HCT116 (cell line): Measurements from ENCODE around the gene SYP. TPM values are rescaled to one million over a fixed set of nuclear protein-coding genes. Genes with fewer than 3 reads are reported as not detected.

Experiments
- ATAC-seq: fragments of 200-7000 bp; cut with Tn5 transposase; 2 replicates; pipeline ENCODE4 v1.9.1; 2020; ENCODE audit warnings: mild to moderate bottlenecking, moderate library complexity
- BruUV-seq: library from RNA; stranded (reverse); fragments of 400-500 nt; replicated peaks from 2 replicates; lab custom pipeline; 2021; lab: Mats Ljungman, UMichigan
- CTCF ChIA-PET: fragments of 300-600 bp; sonication (Branson Sonifier 250); formaldehyde crosslinking; loops from one replicate; lab custom pipeline; 2021; ENCODE audit warnings: antibody characterized with exemption; lab: Charles Lee
- POLR2A ChIA-PET: fragments of 300-600, 350-600 bp; sonication (Branson Sonifier 250); formaldehyde crosslinking; loops from one replicate; lab custom pipeline; 2021; ENCODE audit warnings: antibody characterized with exemption; lab: Charles Lee
- RAD21 ChIA-PET, 2 experiments: fragments of 300-600 bp; sonication (Branson Sonifier 250); formaldehyde crosslinking; loops; one replicate each; lab custom pipeline; 2023; ENCODE audit warnings: low total read pairs in 2 of 2; ENCODE audit not compliant: uncharacterized antibody in 2 of 2, unreplicated experiment in 2 of 2, low non-redundant PET in 1 of 2; lab: Charles Lee
- DNase-seq: peaks from one replicate; pipeline ENCODE4 v3.0.0-alpha.2; 2010; ENCODE audit warnings: low read depth, low spot score
- H2AFZ ChIP-seq: fragments of 200-600 bp; shearing (Covaris generic), sonication (generic); 2 replicates; pipeline ENCODE4 v1.6.1; 2017; ENCODE audit warnings: low read depth, mixed run types, mixed read lengths, antibody characterized with exemption, low read length; ENCODE audit not compliant: poor library complexity, severe bottlenecking
- H3K27ac ChIP-seq: 2 replicates; pipeline ENCODE4 v1.5.1; 2012; ENCODE audit warnings: low read depth, low read length
- H3K27me3 ChIP-seq: fragments of 200-600 bp; sonication (generic); 2 replicates; pipeline ENCODE4 v1.6.1; 2016; ENCODE audit warnings: mixed run types, low read length, mixed read lengths; ENCODE audit not compliant: insufficient read depth
- H3K36me3 ChIP-seq, 2 experiments: fragments of 200-500 bp in 1 of 2; fragments of 200-600 bp in 1 of 2; sonication (Bioruptor generic) in 1 of 2; sonication (generic) in 1 of 2; 2 replicates each; pipeline versions ENCODE4 v1.5.1 to v1.6.1; 2014 to 2016; ENCODE audit warnings: low read length in 2 of 2, inconsistent platforms in 1 of 2, mixed read lengths in 1 of 2, mixed run types in 1 of 2; ENCODE audit not compliant: insufficient read depth in 2 of 2, control insufficient read depth in 1 of 2
- H3K4me1 ChIP-seq, 2 experiments: fragments of 200-600 bp in 1 of 2; sonication (generic) in 1 of 2; 2 replicates each; pipeline versions ENCODE4 v1.5.1 to v1.6.1; 2012 to 2017; ENCODE audit warnings: low read length in 2 of 2, inconsistent platforms in 1 of 2, mild to moderate bottlenecking in 1 of 2, mixed read lengths in 1 of 2, mixed run types in 1 of 2, moderate library complexity in 1 of 2; ENCODE audit not compliant: insufficient read depth in 2 of 2, control insufficient read depth in 1 of 2
- H3K4me2 ChIP-seq: fragments of 200-600 bp; sonication (generic); 2 replicates; pipeline ENCODE4 v1.6.1; 2017; ENCODE audit warnings: mixed run types, low read length, mixed read lengths
- H3K4me3 ChIP-seq, 2 experiments: fragments of 200-600 bp in 1 of 2; sonication (generic) in 1 of 2; replicated peaks in 1 of 2; 2 replicates each; pipeline ENCODE4 v1.5.1; 2011 to 2016; ENCODE audit warnings: low read length in 2 of 2, control low read depth in 1 of 2, low read depth in 1 of 2, mild to moderate bottlenecking in 1 of 2, mixed read lengths in 1 of 2, mixed run types in 1 of 2
- H3K79me2 ChIP-seq: fragments of 200-600 bp; sonication (generic); 2 replicates; pipeline ENCODE4 v1.6.1; 2017; ENCODE audit warnings: mild to moderate bottlenecking, mixed run types, low read length, moderate library complexity, mixed read lengths; ENCODE audit not compliant: insufficient read depth
- H3K9ac ChIP-seq: fragments of 200-600 bp; sonication (generic); 2 replicates; pipeline ENCODE4 v1.6.1; 2016; ENCODE audit warnings: low read length, mixed read lengths
- H3K9me2 ChIP-seq: fragments of 200-600 bp; sonication (generic), shearing (Covaris generic); 2 replicates; pipeline ENCODE4 v1.6.1; 2017; ENCODE audit warnings: mixed run types, mild to moderate bottlenecking, moderate library complexity; ENCODE audit not compliant: insufficient read depth
- H3K9me3 ChIP-seq, 2 experiments: fragments of 200-500 bp in 1 of 2; fragments of 200-600 bp in 1 of 2; sonication (Bioruptor generic) in 1 of 2; sonication (generic) in 1 of 2; 2 replicates each; pipeline ENCODE4 v1.6.1; 2014 to 2017; ENCODE audit warnings: low read length in 2 of 2, mixed read lengths in 2 of 2, inconsistent platforms in 1 of 2, low read depth in 1 of 2, mild to moderate bottlenecking in 1 of 2, mixed run types in 1 of 2, moderate library complexity in 1 of 2; ENCODE audit not compliant: control insufficient read depth in 1 of 2, insufficient read depth in 1 of 2
- H4K20me1 ChIP-seq: fragments of 200-600 bp; sonication (generic), shearing (Covaris generic); 2 replicates; pipeline ENCODE4 v1.6.1; 2017; ENCODE audit warnings: mixed run types, mild to moderate bottlenecking, moderate library complexity; ENCODE audit not compliant: insufficient read depth
- ATF3 ChIP-seq: IDR thresholded peaks from 2 replicates; pipeline ENCODE4 v1.6.1; 2012
- CBX3 ChIP-seq: IDR thresholded peaks from 2 replicates; pipeline ENCODE4 v1.6.1; 2012; ENCODE audit warnings: low read depth
- CEBPB ChIP-seq: IDR thresholded peaks from 2 replicates; pipeline ENCODE4 v1.6.1; 2012; ENCODE audit warnings: low read depth
- CTCF ChIP-seq, 3 experiments: fragments of 200-600 bp in 1 of 3; sonication (generic) in 1 of 3; IDR thresholded peaks in 2 of 3; conservative IDR thresholded peaks in 1 of 3; 2 replicates each; pipeline ENCODE4 v1.5.1; 2012 to 2017; ENCODE audit warnings: low read depth in 2 of 3, low read length in 2 of 3, antibody characterized with exemption in 1 of 3, borderline replicate concordance in 1 of 3, control low read depth in 1 of 3, mild to moderate bottlenecking in 1 of 3, mixed read lengths in 1 of 3, mixed run types in 1 of 3, moderate library complexity in 1 of 3; ENCODE audit not compliant: insufficient read depth in 1 of 3
- EGR1 ChIP-seq: IDR thresholded peaks from 2 replicates; pipeline ENCODE4 v1.6.1; 2012; ENCODE audit warnings: low read depth
- ELF1 ChIP-seq: IDR thresholded peaks from 2 replicates; pipeline ENCODE4 v1.6.1; 2012; ENCODE audit warnings: low read depth, borderline replicate concordance
- EZH2 ChIP-seq: fragments of 200-600 bp; sonication (generic); IDR thresholded peaks from 2 replicates; pipeline ENCODE4 v1.6.1; 2017; ENCODE audit warnings: antibody characterized with exemption, mixed run types
- EZH2phosphoT487 ChIP-seq: fragments of 200-600 bp; IDR thresholded peaks from 2 replicates; pipeline ENCODE4 v1.6.1; 2018; ENCODE audit warnings: antibody characterized with exemption, borderline replicate concordance
- FOSL1 ChIP-seq: IDR thresholded peaks from 2 replicates; pipeline ENCODE4 v1.6.1; 2012; ENCODE audit warnings: low read depth
- JUND ChIP-seq: IDR thresholded peaks from 2 replicates; pipeline ENCODE4 v1.6.1; 2012
- MAX ChIP-seq: IDR thresholded peaks from 2 replicates; pipeline ENCODE4 v1.6.1; 2012
- POLR2A ChIP-seq: IDR thresholded peaks from 2 replicates; pipeline ENCODE4 v1.7.0; 2011; ENCODE audit warnings: borderline replicate concordance; ENCODE audit not compliant: insufficient read depth, insufficient read length; ENCODE audit errors: extremely low read depth
- RAD21 ChIP-seq: IDR thresholded peaks from 2 replicates; pipeline ENCODE4 v1.6.1; 2012; ENCODE audit warnings: low read depth, mild to moderate bottlenecking
- SIN3A ChIP-seq: IDR thresholded peaks from 2 replicates; pipeline ENCODE4 v1.6.1; 2012; ENCODE audit warnings: low read depth
- SP1 ChIP-seq: IDR thresholded peaks from 2 replicates; pipeline ENCODE4 v1.6.1; 2012; ENCODE audit warnings: low read depth
- SRF ChIP-seq: IDR thresholded peaks from 2 replicates; pipeline ENCODE4 v1.6.1; 2012; ENCODE audit warnings: low read depth
- YY1 ChIP-seq: IDR thresholded peaks from 2 replicates; pipeline ENCODE4 v1.6.1; 2011; ENCODE audit warnings: low read length, low read depth, moderate library complexity, mild to moderate bottlenecking; ENCODE audit not compliant: insufficient replicate concordance; ENCODE audit errors: extremely low read depth
- ZFX ChIP-seq: fragments of 450-650 bp; IDR thresholded peaks from 2 replicates; pipeline ENCODE4 v1.6.1; 2017
- ZNF274 ChIP-seq: fragments of 200-500 bp; sonication (Bioruptor generic); IDR thresholded peaks from 2 replicates; pipeline ENCODE4 v1.6.1; 2014; ENCODE audit warnings: mild to moderate bottlenecking, low read depth, low read length, inconsistent platforms
- intact Hi-C: fragments of 100-400 bp; cut with micrococcal nuclease; formaldehyde crosslinking; loops from 2 replicates; pipeline ENCODE4 v1.10.0; 2022
- total RNA-seq: library from RNA; stranded (reverse); gene quantifications from one replicate; pipeline ENCODE4 v1.2.1, GENCODE V29; 2021; ENCODE audit not compliant: unreplicated experiment

SYP gene
- total RNA-seq, 1 experiment from 2014 or later, result 1.2 TPM

- no peak overlapping the region for H3K27ac ChIP-seq
- H4K20me1 ChIP-seq, result no peaks in the 10 kb centered on the region
- no peaks in the 10 kb centered on the region for H3K9me3 ChIP-seq
- ChIA-PET RAD21 (no interaction called here), POLR2A (no interaction called here), CTCF (no interaction called here)
- no peak overlapping the region for H3K4me3 ChIP-seq
- ATAC-seq (no peak), DNase-seq (no peak)
- H3K79me2 ChIP-seq, result no peaks in the 10 kb centered on the region
- H3K27me3 ChIP-seq, result no peaks in the 10 kb centered on the region
- H2AFZ ChIP-seq, result no peak overlapping the region
- no peaks in the 10 kb centered on the region for H3K4me1 ChIP-seq
- no peak for TF ChIP-seq JUND
- no peak for TF ChIP-seq SRF
- no peak for TF ChIP-seq SIN3A
- no peak for TF ChIP-seq ZFX
- no peak for TF ChIP-seq YY1
- TF ChIP-seq EZH2, result no peak
- TF ChIP-seq ZNF274, result no peak
- TF ChIP-seq ELF1, result no peak
- TF ChIP-seq SP1, result no peak
- TF ChIP-seq MAX, result no peak
- no peak for TF ChIP-seq EGR1
- TF ChIP-seq EZH2phosphoT487, result no peak
- no peak for TF ChIP-seq FOSL1
- TF ChIP-seq CTCF (IDR thresholded peaks at IDR 0.05 in 2 of 3, conservative IDR thresholded peaks at IDR 0.05 in 1 of 3; ENCODE audit: borderline replicate concordance in 1 of 3, insufficient read depth in 1 of 3, low read depth in 2 of 3, low read length in 2 of 3), result no peak
- TF ChIP-seq RAD21, result no peak
- no peak for TF ChIP-seq CEBPB
- no peak for TF ChIP-seq CBX3
- no peak for TF ChIP-seq ATF3
- no peak for TF ChIP-seq POLR2A
- no peak overlapping the region for H3K4me2 ChIP-seq
- H3K9me2 ChIP-seq, result no peaks in the 10 kb centered on the region
- no TSS peak for BruUV-seq
- H3K9ac ChIP-seq, result no peak overlapping the region
- intact Hi-C loops, result no loop called here
- H3K36me3 ChIP-seq, result no peaks in the 10 kb centered on the region
Observed at GRCh38 chrX:49214416-49214815, 14.4 kb upstream of the SYP start.
